Astrocyte of the cerebellum (primary cell): Measurements from ENCODE around the gene RPS6KA2.
"Not testable (repeated sequence)": the region's sequence is repeated elsewhere in the genome, so short reads cannot be mapped to it uniquely, and the experiment has no call there.

ENCODE experiments used
- DNase-seq: peaks from one replicate; pipeline ENCODE4 v3.0.0-alpha.2; 2011; ENCODE audit warnings: low read depth
- H3K4me3 ChIP-seq: 2 replicates; pipeline ENCODE4 v1.5.1; 2011; ENCODE audit warnings: mild to moderate bottlenecking, low read depth, low read length, moderate library complexity
- in situ Hi-C: cut with HindIII; loops from 2 replicates; pipeline ENCODE4 v1.10.0; 2017; ENCODE audit warnings: low sequenced_read_pairs
- TF ChIP-seq, protein P1 (sequence below): IDR thresholded peaks from 2 replicates; pipeline ENCODE4 v1.5.1; 2012; ENCODE audit warnings: low read length, low read depth, moderate library complexity, mild to moderate bottlenecking; ENCODE audit errors: missing control alignments

The RPS6KA2 gene

GRCh38 chr6:166408936-166409755 is 217.9 kb downstream of the RPS6KA2 start:
- DNase-seq, result no peak
- H3K4me3 ChIP-seq, result no peak overlapping the region
- TF ChIP-seq, protein P1, sequence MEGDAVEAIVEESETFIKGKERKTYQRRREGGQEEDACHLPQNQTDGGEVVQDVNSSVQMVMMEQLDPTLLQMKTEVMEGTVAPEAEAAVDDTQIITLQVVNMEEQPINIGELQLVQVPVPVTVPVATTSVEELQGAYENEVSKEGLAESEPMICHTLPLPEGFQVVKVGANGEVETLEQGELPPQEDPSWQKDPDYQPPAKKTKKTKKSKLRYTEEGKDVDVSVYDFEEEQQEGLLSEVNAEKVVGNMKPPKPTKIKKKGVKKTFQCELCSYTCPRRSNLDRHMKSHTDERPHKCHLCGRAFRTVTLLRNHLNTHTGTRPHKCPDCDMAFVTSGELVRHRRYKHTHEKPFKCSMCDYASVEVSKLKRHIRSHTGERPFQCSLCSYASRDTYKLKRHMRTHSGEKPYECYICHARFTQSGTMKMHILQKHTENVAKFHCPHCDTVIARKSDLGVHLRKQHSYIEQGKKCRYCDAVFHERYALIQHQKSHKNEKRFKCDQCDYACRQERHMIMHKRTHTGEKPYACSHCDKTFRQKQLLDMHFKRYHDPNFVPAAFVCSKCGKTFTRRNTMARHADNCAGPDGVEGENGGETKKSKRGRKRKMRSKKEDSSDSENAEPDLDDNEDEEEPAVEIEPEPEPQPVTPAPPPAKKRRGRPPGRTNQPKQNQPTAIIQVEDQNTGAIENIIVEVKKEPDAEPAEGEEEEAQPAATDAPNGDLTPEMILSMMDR, result no peak
- in situ Hi-C loops, result no loop called here

DNA sequence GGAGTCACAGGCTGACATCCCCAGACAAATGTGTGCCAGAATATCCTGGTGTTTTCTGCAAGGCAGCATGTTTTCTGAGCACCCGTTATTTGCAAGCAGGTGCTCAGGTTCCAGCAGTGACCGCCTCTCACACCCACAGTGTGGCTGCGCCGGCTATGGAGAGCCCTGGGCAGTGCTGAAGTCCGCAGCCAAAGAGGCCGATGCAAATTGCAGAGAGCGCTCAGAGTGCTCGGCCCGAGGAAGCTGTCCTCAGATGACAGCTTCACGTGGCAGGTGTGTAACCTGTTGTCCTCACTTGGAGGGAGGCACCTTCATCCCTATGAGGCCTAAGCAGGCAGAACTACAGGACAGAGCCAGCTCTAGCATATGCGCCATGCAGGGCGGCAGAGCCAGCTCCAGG is 220.9 kb downstream of the RPS6KA2 start:
- H3K4me3 ChIP-seq, result no peak overlapping the region
- in situ Hi-C loops, result no loop called here
- TF ChIP-seq, protein P1, result no peak
- no peak for DNase-seq

DNA sequence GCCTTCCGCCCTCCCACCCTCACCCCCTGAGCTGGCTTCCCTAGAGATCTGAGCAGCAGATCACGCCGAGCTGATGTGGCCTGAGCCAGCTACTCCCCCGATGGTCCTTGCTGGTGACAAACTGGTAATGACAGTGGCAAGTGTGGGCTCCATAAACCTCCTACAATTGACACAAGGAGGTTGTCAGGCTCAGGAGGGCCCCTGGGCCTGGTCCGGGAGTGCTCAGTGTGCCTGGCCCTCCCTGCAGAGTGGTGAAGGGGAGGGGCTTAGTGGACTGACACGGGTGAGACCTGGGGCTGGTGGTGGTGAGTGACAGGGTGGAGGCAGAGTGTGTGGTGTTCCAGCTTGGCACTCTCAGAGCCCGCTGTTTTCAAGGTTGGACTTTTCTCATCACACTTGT is 221.7 kb downstream of the RPS6KA2 start:
- no peak for DNase-seq
- in situ Hi-C loops, result no loop called here
- H3K4me3 ChIP-seq, result no peak overlapping the region
- TF ChIP-seq, protein P1, result no peak

- H3K4me3 ChIP-seq, result no peak overlapping the region
- TF ChIP-seq, protein P1, result no peak
- no peak for DNase-seq
- in situ Hi-C loops, result no loop called here
Measured at GRCh38 chr6:166402582-166403277, 224.3 kb downstream of the RPS6KA2 start.

- DNase-seq, result peak; percentile 65
- in situ Hi-C loops, H3K4me3 ChIP-seq: not testable (repeated sequence)
- TF ChIP-seq, protein P1, result peak; percentile 70
Measured at GRCh38 chr6:166400649-166401250, 226.3 kb downstream of the RPS6KA2 start.

DNA sequence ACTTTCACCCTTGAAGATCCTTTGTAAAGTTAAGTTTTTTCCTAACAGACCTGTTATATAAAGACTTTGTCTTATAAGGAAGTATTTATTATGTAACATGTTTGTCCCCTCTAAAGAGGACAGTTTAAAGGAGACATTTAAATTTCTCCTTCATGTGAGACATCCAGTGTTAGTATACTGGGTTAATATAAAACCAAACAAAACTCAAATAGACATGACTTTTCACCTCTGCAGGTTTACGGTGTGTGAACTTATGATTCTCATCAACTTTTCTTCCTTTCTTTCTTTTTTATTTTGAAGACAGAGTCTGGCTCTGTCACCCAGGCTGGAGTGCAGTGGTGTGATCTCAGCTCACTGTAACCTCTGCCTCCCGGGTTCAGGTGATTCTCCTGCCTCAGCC is 226.9 kb downstream of the RPS6KA2 start:
- DNase-seq, result no peak
- TF ChIP-seq, protein P1, result no peak
- in situ Hi-C loops, result no loop called here
- no peak overlapping the region for H3K4me3 ChIP-seq
